EL (cell line): ENCODE results near the gene OR10W1.
A peak's percentile ranks its signal among the peaks of the same experiment; 100 is the strongest.

Source experiments
- DNase-seq: peaks from one replicate; pipeline ENCODE4 v3.0.0-alpha.2; 2016

OR10W1 gene

GRCh38 chr11:58268142-58268541 is at the start of gene OR10W1:
Gene OR10W1 (minus strand): TSS chr11:58268260. CDS start chr11:58267858, 402 bp downstream.
- DNase-seq, result no peak

- peak; percentile 80 for DNase-seq
These were observed 48.1 kb upstream of the OR10W1 start for GRCh38 chr11:58316142-58316541.

- DNase-seq, result peak; percentile 90
These were observed 33.5 kb upstream of the OR10W1 start for GRCh38 chr11:58301576-58301975.

GRCh38 chr11:58292017-58292416 is 24.0 kb upstream of the OR10W1 start:
- no peak for DNase-seq

GRCh38 chr11:58289266-58289665 is 21.2 kb upstream of the OR10W1 start:
- peak; percentile 10 for DNase-seq

GRCh38 chr11:58286249-58286648 is 18.2 kb upstream of the OR10W1 start:
- DNase-seq, result peak; percentile 52

GRCh38 chr11:58285483-58286040 is 17.5 kb upstream of the OR10W1 start:
- DNase-seq, result no peak

GRCh38 chr11:58276151-58276550 is 8.1 kb upstream of the OR10W1 start:
- DNase-seq, result peak; percentile 29

- no peak for DNase-seq
These were observed 6.9 kb upstream of the OR10W1 start for GRCh38 chr11:58275002-58275401.

- DNase-seq, result no peak
These were observed 8.1 kb downstream of the OR10W1 start for GRCh38 chr11:58259983-58260382.

- peak; percentile 4 for DNase-seq
These were observed 13.1 kb downstream of the OR10W1 start for GRCh38 chr11:58254936-58255335.

GRCh38 chr11:58243954-58244353 is 24.1 kb downstream of the OR10W1 start:
- no peak for DNase-seq

- DNase-seq, result no peak
These were observed 40.0 kb downstream of the OR10W1 start for GRCh38 chr11:58227956-58228615.

- DNase-seq, result peak; percentile 26
These were observed 45.3 kb downstream of the OR10W1 start for GRCh38 chr11:58222721-58223120.
